ENCODE measurements around the gene AVPR2.
A peak's percentile ranks its signal among the peaks of the same experiment; 100 is the strongest.

AVPR2 gene

GRCh38 chrX:153945956-153946943, 41.8 kb downstream of the AVPR2 start:
- H3K4me3 ChIP-seq (ENCODE audit: low read depth, low read length) = no peak overlapping the region
- TF ChIP-seq CTCF (IDR thresholded peaks at IDR 0.05; ENCODE audit: borderline replicate concordance, insufficient read depth, low read depth, low read length) = no peak

- no peak overlapping the region for H3K4me3 ChIP-seq (ENCODE audit: low read depth, low read length)
- peak; percentile 93 for TF ChIP-seq CTCF (IDR thresholded peaks at IDR 0.05; ENCODE audit: borderline replicate concordance, insufficient read depth, low read depth, low read length)
Measured at GRCh38 chrX:153947009-153947769, 42.7 kb downstream of the AVPR2 start.

- TF ChIP-seq CTCF (IDR thresholded peaks at IDR 0.05; ENCODE audit: borderline replicate concordance, insufficient read depth, low read depth, low read length) = no peak
- no peak overlapping the region for H3K4me3 ChIP-seq (ENCODE audit: low read depth, low read length)
Measured at GRCh38 chrX:153948002-153948466, 43.6 kb downstream of the AVPR2 start.

GRCh38 chrX:153948847-153949805, 44.7 kb downstream of the AVPR2 start:
- no peak for TF ChIP-seq CTCF (IDR thresholded peaks at IDR 0.05; ENCODE audit: borderline replicate concordance, insufficient read depth, low read depth, low read length)
- no peak overlapping the region for H3K4me3 ChIP-seq (ENCODE audit: low read depth, low read length)

GRCh38 chrX:153950127-153950526, 45.7 kb downstream of the AVPR2 start:
- no peak for TF ChIP-seq CTCF (IDR thresholded peaks at IDR 0.05; ENCODE audit: borderline replicate concordance, insufficient read depth, low read depth, low read length)

GRCh38 chrX:153951683-153952372, 47.4 kb downstream of the AVPR2 start:
- no peak for TF ChIP-seq CTCF (IDR thresholded peaks at IDR 0.05; ENCODE audit: borderline replicate concordance, insufficient read depth, low read depth, low read length)
- no peak overlapping the region for H3K4me3 ChIP-seq (ENCODE audit: low read depth, low read length)

More at GRCh38 chrX:153950127-153950526, 45.7 kb downstream of the AVPR2 start:
- no peak overlapping the region for H3K4me3 ChIP-seq (ENCODE audit: low read depth, low read length)

Data from GM12875 (cell line).